ENCODE measurements around the gene DPP3. TPM values are rescaled to one million over a fixed set of nuclear protein-coding genes. Genes with fewer than 3 reads are reported as not detected.
"Not testable (repeated sequence)": the region's sequence is repeated elsewhere in the genome, so short reads cannot be mapped to it uniquely, and the experiment has no call there.

Gene DPP3
- total RNA-seq, 5 donors from 2014 or later (not counting 1 experiment from before 2014, with no cell fraction given): 20.7 to 34.6 (median 29.5) TPM

- no peak overlapping the region for H3K4me3 Mint-ChIP-seq
Observed at GRCh38 chr11:66462010-66462409, 18.2 kb upstream of the DPP3 start.

DNA sequence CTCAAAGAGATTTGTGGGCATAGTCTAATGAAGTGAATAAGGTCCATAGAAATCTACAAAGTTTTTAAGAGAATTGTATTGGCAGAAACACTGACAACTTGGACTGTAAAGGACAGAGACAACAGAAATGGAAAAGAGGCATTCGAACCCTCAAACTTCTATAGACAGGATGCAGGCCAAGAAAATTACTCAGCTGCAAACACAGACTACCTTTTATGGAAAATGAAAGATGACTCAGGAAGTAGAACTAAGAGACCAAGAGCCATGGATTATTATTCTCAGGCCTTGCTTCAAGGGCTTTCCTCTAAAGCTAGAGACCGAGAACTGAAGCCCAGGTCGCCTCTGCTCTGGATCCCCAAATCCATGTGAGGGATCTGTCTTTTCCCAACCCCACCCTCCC lies 17.3 kb upstream of the DPP3 start:
- POLR2A ChIA-PET: no interaction called here
- H3K4me3 ChIP-seq (ENCODE audit: control insufficient read depth in 1 of 2, extremely low read depth in 1 of 2, low read length in 1 of 2): no peak overlapping the region
- H3K27ac Mint-ChIP-seq: no peak overlapping the region
- H3K9me3 ChIP-seq: no peaks in the 10 kb centered on the region
- H3K27me3 ChIP-seq (replicated peaks in 1 of 2; ENCODE audit: control insufficient read depth in 2 of 2, extremely low read depth in 1 of 2, insufficient read depth in 2 of 2, low read length in 1 of 2): peaks cover 0 to 2% of the 10 kb centered on the region in 2 experiments
- no peaks in the 10 kb centered on the region for H3K27me3 Mint-ChIP-seq
- 75% methylated on average over 2 of the region's 3 CpGs for WGBS (ENCODE audit: insufficient coverage)
- CTCF ChIA-PET: no interaction called here
- H3K9me3 Mint-ChIP-seq: peaks cover 0 to 5% (median 0%) of the 10 kb centered on the region in 3 donors
- no peak overlapping the region for H3K27ac ChIP-seq (ENCODE audit: low read length)
- H3K36me3 Mint-ChIP-seq: no peaks in the 10 kb centered on the region
- peaks cover 14 to 24% (median 19%) of the 10 kb centered on the region in 3 donors for H3K4me1 Mint-ChIP-seq
- no peaks in the 10 kb centered on the region for H3K36me3 ChIP-seq (ENCODE audit: control insufficient read depth in 2 of 2, extremely low read depth in 1 of 2, insufficient read depth in 1 of 2, low read length in 1 of 2)
- no peak overlapping the region for H3K4me3 Mint-ChIP-seq
- H3K4me1 ChIP-seq (ENCODE audit: control insufficient read depth in 1 of 2, extremely low read depth in 1 of 2, insufficient read depth in 2 of 2, low read length in 2 of 2): peaks cover 7 to 21% of the 10 kb centered on the region in 2 experiments
- ATAC-seq (replicated peaks in 1 of 4) (no peak), DNase-seq (no peak)

More at GRCh38 chr11:66462010-66462409, 18.2 kb upstream of the DPP3 start:
- ATAC-seq (replicated peaks in 1 of 4) (no peak), DNase-seq (no peak)
- no peak overlapping the region for H3K27ac Mint-ChIP-seq
- Histone ChIP-seq H3K4me1 (ENCODE audit: control insufficient read depth in 1 of 2, extremely low read depth in 1 of 2, insufficient read depth in 2 of 2, low read length in 2 of 2) (peaks cover 2 to 13% of the 10 kb centered on the region in 2 experiments), H3K4me3 (ENCODE audit: control insufficient read depth in 1 of 2, extremely low read depth in 1 of 2, low read length in 1 of 2) (no peak overlapping the region), H3K27ac (ENCODE audit: low read length) (no peak overlapping the region), H3K27me3 (replicated peaks in 1 of 2; ENCODE audit: control insufficient read depth in 2 of 2, extremely low read depth in 1 of 2, insufficient read depth in 2 of 2, low read length in 1 of 2) (peaks cover 0 to 2% of the 10 kb centered on the region in 2 experiments), H3K36me3 (ENCODE audit: control insufficient read depth in 2 of 2, extremely low read depth in 1 of 2, insufficient read depth in 1 of 2, low read length in 1 of 2) (no peaks in the 10 kb centered on the region), H3K9me3 (no peaks in the 10 kb centered on the region)
- peaks cover 0 to 5% (median 0%) of the 10 kb centered on the region in 3 donors for H3K9me3 Mint-ChIP-seq
- peaks cover 7 to 17% (median 12%) of the 10 kb centered on the region in 3 donors for H3K4me1 Mint-ChIP-seq
- no peaks in the 10 kb centered on the region for H3K36me3 Mint-ChIP-seq
- H3K27me3 Mint-ChIP-seq: no peaks in the 10 kb centered on the region
- POLR2A ChIA-PET: interaction anchor here in 1 of 2 donors (0.7 kb wide), 1 partner anchor 82 kb away, joined by 6 read pairs; no protein-coding TSS in a partner anchor
- CTCF ChIA-PET: interaction anchor here (0.5 to 1.2 kb wide), 2 partner anchors 23 to 80 kb away, joined by 3 to 4 read pairs; partner anchors contain the start of gene MRPL11 (in 1 of the 2)

DNA sequence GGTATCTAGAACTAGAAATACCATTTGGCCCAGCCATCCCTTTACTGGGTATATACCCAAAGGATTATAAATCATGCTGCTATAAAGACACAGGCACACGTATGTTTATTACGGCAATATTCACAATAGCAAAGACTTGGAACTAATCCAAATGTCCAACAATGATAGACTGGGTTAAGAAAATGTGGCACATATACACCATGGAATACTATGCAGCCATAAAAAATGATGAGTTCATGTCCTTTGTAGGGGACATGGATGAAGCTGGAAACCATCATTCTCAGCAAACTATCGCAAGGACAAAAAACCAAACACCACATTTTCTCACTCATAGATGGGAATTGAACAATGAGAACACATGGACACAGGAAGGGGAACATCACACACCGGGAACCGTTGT lies 16.1 kb upstream of the DPP3 start:
- H3K27me3 Mint-ChIP-seq; POLR2A ChIA-PET; H3K36me3 ChIP-seq (ENCODE audit: control insufficient read depth in 2 of 2, extremely low read depth in 1 of 2, insufficient read depth in 1 of 2, low read length in 1 of 2); H3K9me3 ChIP-seq; H3K4me3 ChIP-seq (ENCODE audit: control insufficient read depth in 1 of 2, extremely low read depth in 1 of 2, low read length in 1 of 2); DNase-seq; ATAC-seq (replicated peaks in 1 of 4); H3K9me3 Mint-ChIP-seq; H3K4me3 Mint-ChIP-seq; CTCF ChIA-PET; H3K27ac ChIP-seq (ENCODE audit: low read length); H3K27ac Mint-ChIP-seq; H3K27me3 ChIP-seq (replicated peaks in 1 of 2; ENCODE audit: control insufficient read depth in 2 of 2, extremely low read depth in 1 of 2, insufficient read depth in 2 of 2, low read length in 1 of 2); H3K36me3 Mint-ChIP-seq: not testable (repeated sequence)
- H3K4me1 ChIP-seq (ENCODE audit: control insufficient read depth in 1 of 2, extremely low read depth in 1 of 2, insufficient read depth in 2 of 2, low read length in 2 of 2): peaks cover 7 to 24% of the 10 kb centered on the region in 2 experiments
- H3K4me1 Mint-ChIP-seq: peaks cover 20 to 33% (median 25%) of the 10 kb centered on the region in 3 donors
- no CpG with 5 or more reads among the region's 5 CpGs for WGBS (ENCODE audit: insufficient coverage)

DNA sequence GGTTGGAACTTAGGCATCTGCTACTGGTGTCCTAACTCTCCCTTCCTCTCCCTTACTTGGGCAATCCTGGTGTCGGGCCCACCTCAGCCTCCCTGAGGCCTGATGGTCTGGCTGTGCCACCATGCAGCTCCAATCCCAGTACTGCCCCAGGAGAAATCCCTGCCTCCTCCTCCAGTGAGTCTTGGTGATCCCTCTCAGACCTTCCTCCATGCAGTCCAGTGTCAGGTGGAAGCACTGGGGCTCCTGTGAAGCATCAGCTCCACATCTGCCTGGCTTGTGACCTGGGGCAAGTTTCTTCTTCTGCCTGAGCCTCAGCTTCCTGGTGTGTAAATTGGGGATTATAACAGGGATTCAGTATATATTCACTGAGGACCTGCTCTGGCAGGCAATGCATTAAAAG lies 15.3 kb upstream of the DPP3 start:
- Mint-ChIP-seq H3K9me3 (peaks cover 0 to 5% (median 0%) of the 10 kb centered on the region in 3 donors), H3K27me3 (no peaks in the 10 kb centered on the region), H3K36me3 (no peaks in the 10 kb centered on the region), H3K27ac (peak overlapping the region in 1 of 2 donors; percentile 55), H3K4me1 (peaks cover 20 to 30% (median 25%) of the 10 kb centered on the region in 3 donors), H3K4me3 (peak overlapping the region in 2 of 3 donors; percentile 28 to 88)
- Histone ChIP-seq H3K4me3 (ENCODE audit: control insufficient read depth in 1 of 2, extremely low read depth in 1 of 2, low read length in 1 of 2) (no peak overlapping the region), H3K36me3 (ENCODE audit: control insufficient read depth in 2 of 2, extremely low read depth in 1 of 2, insufficient read depth in 1 of 2, low read length in 1 of 2) (no peaks in the 10 kb centered on the region), H3K27ac (ENCODE audit: low read length) (no peak overlapping the region), H3K9me3 (no peaks in the 10 kb centered on the region), H3K27me3 (replicated peaks in 1 of 2; ENCODE audit: control insufficient read depth in 2 of 2, extremely low read depth in 1 of 2, insufficient read depth in 2 of 2, low read length in 1 of 2) (no peaks in the 10 kb centered on the region), H3K4me1 (ENCODE audit: control insufficient read depth in 1 of 2, extremely low read depth in 1 of 2, insufficient read depth in 2 of 2, low read length in 2 of 2) (peaks cover 7 to 24% of the 10 kb centered on the region in 2 experiments)
- POLR2A ChIA-PET: interaction anchor here (0.5 to 0.6 kb wide), 2 partner anchors 34 to 205 kb away, joined by 3 to 4 read pairs; no protein-coding TSS in a partner anchor
- no peak for ATAC-seq (replicated peaks in 1 of 4)
- CTCF ChIA-PET: no interaction called here
- no peak for DNase-seq
- 100% methylated on average over 1 of the region's 1 CpG for WGBS (ENCODE audit: insufficient coverage)

DNA sequence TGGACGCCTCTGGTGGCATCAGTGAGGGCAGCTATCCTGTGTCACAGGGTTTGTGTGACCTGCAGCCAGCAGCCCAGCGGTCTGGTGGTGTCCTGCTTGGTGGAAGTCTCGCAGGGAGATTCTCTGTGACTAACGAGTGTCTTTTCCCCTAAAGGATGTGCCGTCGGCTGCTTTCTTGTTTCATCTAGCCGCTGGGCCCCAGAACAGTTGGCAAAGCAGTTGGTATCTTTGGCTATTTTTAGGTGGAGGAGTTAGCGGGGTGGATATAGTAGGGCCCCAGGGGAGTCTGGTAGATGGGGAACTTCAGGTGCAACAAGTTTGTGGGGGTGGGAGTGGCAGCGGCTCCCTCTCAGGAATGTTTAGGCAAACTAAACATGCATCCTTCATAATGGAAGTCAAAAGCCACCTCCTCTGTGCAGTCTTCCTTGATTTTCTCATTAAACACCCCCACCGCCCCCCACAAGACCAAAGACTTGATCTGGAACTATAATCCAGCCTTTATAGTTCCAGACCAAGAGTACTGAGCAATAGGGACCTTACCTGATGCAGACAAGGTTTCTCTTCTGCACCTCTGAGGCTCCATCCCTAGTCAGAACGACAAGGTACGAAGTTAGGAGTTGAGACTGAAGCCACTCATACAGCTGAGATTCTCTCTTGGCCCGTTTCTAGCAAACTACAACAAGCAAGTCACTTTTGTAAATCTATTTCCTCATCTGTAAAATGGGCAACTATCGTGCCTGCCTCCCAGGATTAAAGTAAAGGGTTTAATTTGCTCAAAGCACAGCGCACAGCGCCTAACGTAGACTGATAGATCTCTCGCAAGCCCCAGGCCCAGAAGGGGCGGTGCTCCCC lies 14.6 kb upstream of the DPP3 start:
- H3K4me3 ChIP-seq (ENCODE audit: control insufficient read depth in 1 of 2, extremely low read depth in 1 of 2, low read length in 1 of 2): peak overlapping the region; percentile 2 to 70

More for the DNA sequence above, 14.6 kb upstream of the DPP3 start:
- ATAC-seq (replicated peaks in 1 of 4): no peak
- Mint-ChIP-seq H3K27me3 (no peaks in the 10 kb centered on the region), H3K36me3 (peaks cover 5% of the 10 kb centered on the region), H3K4me1 (peaks cover 20 to 30% (median 25%) of the 10 kb centered on the region in 3 donors), H3K9me3 (peaks cover 0 to 5% (median 0%) of the 10 kb centered on the region in 3 donors), H3K4me3 (peak overlapping the region; percentile 82 to 88 (median 83)), H3K27ac (peak overlapping the region; percentile 80 to 91)
- 73% methylated on average over 10 of the region's 19 CpGs for WGBS (ENCODE audit: insufficient coverage)
- POLR2A ChIA-PET: interaction anchor here in 1 of 2 donors (1.1 kb wide), 1 partner anchor 15 kb away, joined by 7 read pairs; the partner anchor contains the start of gene DPP3
- Histone ChIP-seq H3K27ac (ENCODE audit: low read length) (peak overlapping the region; percentile 94), H3K27me3 (replicated peaks in 1 of 2; ENCODE audit: control insufficient read depth in 2 of 2, extremely low read depth in 1 of 2, insufficient read depth in 2 of 2, low read length in 1 of 2) (no peaks in the 10 kb centered on the region), H3K36me3 (ENCODE audit: control insufficient read depth in 2 of 2, extremely low read depth in 1 of 2, insufficient read depth in 1 of 2, low read length in 1 of 2) (no peaks in the 10 kb centered on the region), H3K4me1 (ENCODE audit: control insufficient read depth in 1 of 2, extremely low read depth in 1 of 2, insufficient read depth in 2 of 2, low read length in 2 of 2) (peaks cover 7 to 24% of the 10 kb centered on the region in 2 experiments), H3K9me3 (no peaks in the 10 kb centered on the region)
- CTCF ChIA-PET: interaction anchor here in 1 of 2 donors (1.4 to 1.7 kb wide), 3 partner anchors 13 to 27 kb away, joined by 6 to 13 read pairs (median 12); partner anchors contain the start of genes DPP3 and MRPL11
- no peak for DNase-seq
